Activated CD4-positive, alpha-beta T cell treated with anti-CD3 and anti-CD28 coated beads, Interleukin-2, amount 50 U/mL, for 48 hours (primary cell): ENCODE data around the gene FDX1.

Experiments used
- DNase-seq, 2 experiments: peaks; one replicate each; pipeline ENCODE4 v3.0.0-alpha.2; 2020

The FDX1 gene

GRCh38 chr11:110513259-110513801, 83.6 kb downstream of the FDX1 start:
- DNase-seq: no peak

GRCh38 chr11:110513846-110514437, 84.2 kb downstream of the FDX1 start:
- DNase-seq: no peak
